ENCODE measurements around the gene STRN4. TPM values are rescaled to one million over a fixed set of nuclear protein-coding genes. Genes with fewer than 3 reads are reported as not detected.

The STRN4 gene
- total RNA-seq, 4 donors from 2014 or later: 33.6 to 92.3 (median 64.7) TPM

- DNase-seq (ENCODE audit: low spot score): no peak
- no peak for TF ChIP-seq CTCF (IDR thresholded peaks at IDR 0.05)
- no peak for ATAC-seq (ENCODE audit: low FRiP score)
These were observed 35.6 kb downstream of the STRN4 start for GRCh38 chr19:46710687-46711086.

GRCh38 chr19:46704379-46705076 is 41.7 kb downstream of the STRN4 start:
- DNase-seq (ENCODE audit: low spot score) (peak; percentile 95), ATAC-seq (ENCODE audit: low FRiP score) (peak; percentile 61)

DNA sequence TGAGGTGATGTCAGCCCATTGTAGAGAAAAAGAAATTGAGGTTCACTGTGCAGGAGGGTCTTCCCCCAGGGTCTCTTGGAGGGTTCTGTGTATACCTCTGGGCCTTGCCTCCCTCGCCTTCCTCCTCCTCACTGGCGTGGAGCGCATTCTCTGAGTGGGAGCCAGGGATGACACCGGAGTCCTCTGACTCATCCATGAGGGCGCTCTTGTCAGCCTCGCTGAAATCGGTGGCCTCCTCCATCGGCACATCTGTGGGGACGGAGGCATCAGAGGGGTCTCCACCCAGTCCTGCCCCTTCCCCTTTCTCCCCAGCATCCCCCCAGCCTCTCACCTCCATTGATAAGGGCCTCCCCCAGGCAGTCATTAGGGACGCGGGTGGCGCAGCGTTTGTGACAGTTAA is 45.5 kb downstream of the STRN4 start:
- DNase-seq (ENCODE audit: low spot score): no peak
- ATAC-seq (ENCODE audit: low FRiP score): no peak
- TF ChIP-seq CTCF (IDR thresholded peaks at IDR 0.05): no peak

More at GRCh38 chr19:46704379-46705076, 41.7 kb downstream of the STRN4 start:
- peak in 2 of 3 donors; percentile 83 to 85 for TF ChIP-seq CTCF (IDR thresholded peaks at IDR 0.05)

- DNase-seq (ENCODE audit: low spot score) (no peak), ATAC-seq (ENCODE audit: low FRiP score) (no peak)
- TF ChIP-seq CTCF (IDR thresholded peaks at IDR 0.05): no peak
These were observed 47.6 kb downstream of the STRN4 start for GRCh38 chr19:46698395-46699321.

DNA sequence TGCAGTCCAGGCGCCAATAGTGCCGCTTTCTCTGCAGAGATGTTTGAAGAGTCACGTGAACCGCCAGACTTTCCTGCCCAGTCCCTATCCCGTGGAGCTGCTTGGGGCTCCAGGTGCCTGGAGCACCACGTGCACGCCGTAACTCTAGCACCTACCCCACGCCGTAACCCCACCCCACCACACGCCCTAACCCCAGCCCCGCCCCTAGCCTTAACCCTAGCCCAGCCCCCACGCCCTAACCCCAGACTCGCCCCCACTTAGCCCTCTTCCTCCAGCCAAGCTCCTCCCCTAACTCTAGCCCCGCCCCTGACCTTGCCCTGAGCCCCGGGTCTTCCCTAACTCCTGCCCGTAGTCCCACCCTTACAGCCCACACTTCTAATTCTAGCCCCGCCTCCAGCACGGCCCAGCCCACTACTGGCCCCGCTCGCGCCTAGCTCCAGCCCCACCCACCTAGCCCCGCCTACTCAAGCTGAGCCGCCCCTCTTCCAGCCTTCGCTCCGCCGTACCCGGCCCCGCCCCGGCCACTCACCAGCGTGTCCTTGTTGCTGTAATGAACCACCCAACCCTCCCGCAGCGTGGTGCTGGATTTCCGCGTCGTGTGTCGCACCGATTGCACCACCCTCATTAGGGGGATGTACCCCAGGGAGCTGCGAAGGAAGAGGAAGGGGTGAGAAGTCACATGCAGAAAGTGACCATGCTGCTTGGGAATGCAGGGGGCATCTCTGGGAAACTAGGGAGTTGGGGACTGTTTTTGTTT is 48.9 kb downstream of the STRN4 start:
- ATAC-seq (ENCODE audit: low FRiP score) (peak; percentile 96), DNase-seq (ENCODE audit: low spot score) (peak; percentile 64)
- TF ChIP-seq CTCF (IDR thresholded peaks at IDR 0.05): no peak

DNA sequence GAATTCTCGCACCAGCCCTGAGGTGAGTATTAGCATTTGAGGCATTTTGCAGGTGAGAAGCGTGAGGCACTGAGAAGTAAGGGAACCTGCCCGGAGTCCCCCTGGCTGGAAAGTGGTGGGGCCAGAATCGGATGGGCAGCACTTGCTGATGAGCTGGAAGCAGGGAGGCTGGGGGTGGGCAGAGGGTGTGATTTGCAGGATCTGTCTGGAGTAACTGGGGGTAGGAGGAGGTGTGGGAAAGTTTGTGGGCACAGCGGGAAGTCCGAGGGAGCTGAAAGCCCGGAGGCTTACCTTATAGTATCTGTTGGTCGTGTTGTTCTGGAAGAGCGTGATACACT is 49.4 kb downstream of the STRN4 start:
- no peak for TF ChIP-seq CTCF (IDR thresholded peaks at IDR 0.05)

More for the DNA sequence above, 49.4 kb downstream of the STRN4 start:
- ATAC-seq (ENCODE audit: low FRiP score): no peak
- no peak for DNase-seq (ENCODE audit: low spot score)
